Effector memory CD4-positive, alpha-beta T cell (primary cell): ENCODE measurements around the gene PRKAG2.

Experiments
- DNase-seq, 3 donors: peaks; one replicate each; pipeline ENCODE4 v3.0.0-alpha.2; 2020
- H3K27ac ChIP-seq: 2 replicates; pipeline ENCODE4 v1.7.0; 2013; ENCODE audit warnings: mild to moderate bottlenecking, low read length, moderate library complexity; ENCODE audit not compliant: insufficient read depth, poor library complexity, severe bottlenecking
- H3K27me3 ChIP-seq: replicated peaks from 2 replicates; pipeline ENCODE4 v1.7.0; 2013; ENCODE audit warnings: mild to moderate bottlenecking, low read length; ENCODE audit not compliant: insufficient read depth, control insufficient read depth, poor library complexity, severe bottlenecking
- H3K36me3 ChIP-seq: 2 replicates; pipeline ENCODE4 v1.7.0; 2013; ENCODE audit warnings: mild to moderate bottlenecking, low read length, moderate library complexity; ENCODE audit not compliant: control insufficient read depth, insufficient read depth
- H3K4me1 ChIP-seq: 2 replicates; pipeline ENCODE4 v1.7.0; 2013; ENCODE audit warnings: low read length, mild to moderate bottlenecking; ENCODE audit not compliant: control insufficient read depth, insufficient read depth, poor library complexity, severe bottlenecking
- H3K4me3 ChIP-seq: 2 replicates; pipeline ENCODE4 v1.7.0; 2013; ENCODE audit warnings: low read length, low read depth, mild to moderate bottlenecking; ENCODE audit not compliant: insufficient read depth, poor library complexity, severe bottlenecking
- H3K9me3 ChIP-seq: 2 replicates; pipeline ENCODE4 v1.7.0; 2013; ENCODE audit warnings: mild to moderate bottlenecking, low read length, moderate library complexity; ENCODE audit not compliant: control insufficient read depth

Gene PRKAG2

DNA sequence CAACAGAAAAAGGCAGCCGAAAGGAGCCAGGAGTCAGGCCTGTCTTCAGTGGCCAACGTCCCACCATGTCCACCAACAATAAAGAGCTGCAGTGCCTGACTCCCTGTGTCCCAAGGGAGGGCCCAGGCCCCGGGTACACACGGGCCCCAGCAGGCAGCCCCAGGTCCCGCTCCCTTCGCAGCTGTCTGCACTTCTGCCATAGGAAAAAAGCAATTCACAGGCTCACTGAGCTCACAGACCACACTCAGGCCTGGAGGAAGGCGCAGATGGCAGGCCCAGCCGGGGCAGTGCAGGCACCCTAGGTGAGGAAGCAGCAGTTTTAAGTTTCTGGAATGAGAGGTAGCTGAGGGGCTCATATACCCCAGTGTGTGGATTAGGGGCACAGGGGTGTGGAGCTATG lies 100.5 kb downstream of the PRKAG2 start:
- Histone ChIP-seq H3K36me3 (peaks cover 12% of the 10 kb centered on the region), H3K4me1 (no peaks in the 10 kb centered on the region), H3K4me3 (no peak overlapping the region), H3K27ac (no peak overlapping the region), H3K9me3 (no peaks in the 10 kb centered on the region), H3K27me3 (no peaks in the 10 kb centered on the region)
- DNase-seq, result no peak

- DNase-seq, result no peak
- Histone ChIP-seq H3K4me3 (no peak overlapping the region), H3K27me3 (no peaks in the 10 kb centered on the region), H3K9me3 (no peaks in the 10 kb centered on the region), H3K27ac (no peak overlapping the region), H3K4me1 (no peaks in the 10 kb centered on the region), H3K36me3 (peaks cover 9% of the 10 kb centered on the region)
Measured at GRCh38 chr7:151775547-151776443, 101.1 kb downstream of the PRKAG2 start.

- Histone ChIP-seq H3K27me3 (no peaks in the 10 kb centered on the region), H3K4me3 (no peak overlapping the region), H3K9me3 (no peaks in the 10 kb centered on the region), H3K27ac (no peak overlapping the region), H3K36me3 (peaks cover 3% of the 10 kb centered on the region), H3K4me1 (peaks cover 4% of the 10 kb centered on the region)
- no peak for DNase-seq
Measured at GRCh38 chr7:151774951-151775350, 102.0 kb downstream of the PRKAG2 start.

DNA sequence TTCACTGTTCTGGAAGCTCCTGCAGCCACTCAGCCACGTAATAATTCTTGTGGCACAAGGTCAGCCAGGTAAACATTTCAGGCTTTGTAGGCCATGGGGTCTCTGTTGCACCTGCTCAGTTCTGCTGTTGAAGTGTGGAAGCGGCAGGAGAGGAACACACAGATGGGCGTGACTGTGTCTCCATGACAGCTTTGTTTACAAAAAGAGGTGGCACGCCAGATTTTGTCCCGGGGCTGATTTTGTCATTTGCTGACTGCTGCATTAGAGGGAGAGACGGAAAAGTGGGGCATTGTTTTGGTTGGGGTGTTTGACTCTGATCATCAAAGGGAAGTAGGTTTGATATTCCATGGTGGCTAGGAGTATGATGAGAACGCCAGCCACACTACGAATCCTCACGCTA lies 103.1 kb downstream of the PRKAG2 start:
- no peak overlapping the region for H3K4me3 ChIP-seq
- H3K9me3 ChIP-seq, result no peaks in the 10 kb centered on the region
- H3K27ac ChIP-seq, result no peak overlapping the region
- no peaks in the 10 kb centered on the region for H3K27me3 ChIP-seq
- peaks cover 15% of the 10 kb centered on the region for H3K4me1 ChIP-seq
- H3K36me3 ChIP-seq, result no peaks in the 10 kb centered on the region
- no peak for DNase-seq

GRCh38 chr7:151770232-151770631 lies 106.7 kb downstream of the PRKAG2 start:
- Histone ChIP-seq H3K27me3 (no peaks in the 10 kb centered on the region), H3K27ac (peak overlapping the region; percentile 70), H3K36me3 (no peaks in the 10 kb centered on the region)

DNA sequence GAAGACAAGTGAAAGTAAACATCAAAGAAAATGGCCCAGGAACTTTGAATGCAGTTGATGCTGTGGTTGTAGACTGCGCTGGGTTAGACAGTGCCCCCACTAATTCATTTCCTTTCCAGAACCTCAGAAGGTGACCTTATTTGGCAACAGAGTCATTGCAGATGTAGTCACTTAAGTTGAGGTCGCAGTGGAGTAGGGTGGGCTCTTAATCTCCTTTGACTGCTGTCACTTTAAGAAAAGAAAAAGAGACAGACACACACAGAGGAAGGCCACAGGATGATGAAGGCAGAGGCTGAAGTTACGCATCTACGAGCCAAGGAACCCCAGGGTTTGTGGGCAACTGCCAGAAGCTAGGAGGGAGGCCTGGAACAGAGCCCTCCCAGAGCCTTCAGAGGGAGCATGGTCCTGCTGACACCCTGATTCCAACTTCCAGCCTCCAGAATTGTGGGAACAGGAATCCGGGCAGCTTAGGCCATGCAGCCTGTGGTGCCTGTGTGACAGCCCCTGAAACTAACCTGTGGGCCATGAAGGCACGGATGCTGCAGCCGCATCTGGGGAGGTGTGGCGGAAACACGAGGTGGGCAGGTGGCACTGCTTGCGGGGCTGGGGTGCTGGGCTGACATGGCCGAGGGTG lies 107.6 kb downstream of the PRKAG2 start:
- no peaks in the 10 kb centered on the region for H3K9me3 ChIP-seq
- H3K27me3 ChIP-seq, result no peaks in the 10 kb centered on the region
- peaks cover 23% of the 10 kb centered on the region for H3K4me1 ChIP-seq
- H3K4me3 ChIP-seq, result peak overlapping the region; percentile 1
- peak in 1 of 3 donors; percentile 8 for DNase-seq
- H3K27ac ChIP-seq, result peak overlapping the region; percentile 70
- H3K36me3 ChIP-seq, result no peaks in the 10 kb centered on the region

More at GRCh38 chr7:151770232-151770631, 106.7 kb downstream of the PRKAG2 start:
- Histone ChIP-seq H3K4me1 (peaks cover 23% of the 10 kb centered on the region), H3K4me3 (no peak overlapping the region), H3K9me3 (no peaks in the 10 kb centered on the region)
- no peak for DNase-seq

- no peaks in the 10 kb centered on the region for H3K36me3 ChIP-seq
- H3K27ac ChIP-seq, result peak overlapping the region; percentile 70
Measured at GRCh38 chr7:151768805-151769187, 108.1 kb downstream of the PRKAG2 start.

GRCh38 chr7:151767557-151767956 lies 109.4 kb downstream of the PRKAG2 start:
- no peaks in the 10 kb centered on the region for H3K9me3 ChIP-seq

More at GRCh38 chr7:151768805-151769187, 108.1 kb downstream of the PRKAG2 start:
- Histone ChIP-seq H3K27me3 (no peaks in the 10 kb centered on the region), H3K4me3 (peak overlapping the region; percentile 1), H3K9me3 (no peaks in the 10 kb centered on the region), H3K4me1 (peaks cover 23% of the 10 kb centered on the region)
- no peak for DNase-seq

DNA sequence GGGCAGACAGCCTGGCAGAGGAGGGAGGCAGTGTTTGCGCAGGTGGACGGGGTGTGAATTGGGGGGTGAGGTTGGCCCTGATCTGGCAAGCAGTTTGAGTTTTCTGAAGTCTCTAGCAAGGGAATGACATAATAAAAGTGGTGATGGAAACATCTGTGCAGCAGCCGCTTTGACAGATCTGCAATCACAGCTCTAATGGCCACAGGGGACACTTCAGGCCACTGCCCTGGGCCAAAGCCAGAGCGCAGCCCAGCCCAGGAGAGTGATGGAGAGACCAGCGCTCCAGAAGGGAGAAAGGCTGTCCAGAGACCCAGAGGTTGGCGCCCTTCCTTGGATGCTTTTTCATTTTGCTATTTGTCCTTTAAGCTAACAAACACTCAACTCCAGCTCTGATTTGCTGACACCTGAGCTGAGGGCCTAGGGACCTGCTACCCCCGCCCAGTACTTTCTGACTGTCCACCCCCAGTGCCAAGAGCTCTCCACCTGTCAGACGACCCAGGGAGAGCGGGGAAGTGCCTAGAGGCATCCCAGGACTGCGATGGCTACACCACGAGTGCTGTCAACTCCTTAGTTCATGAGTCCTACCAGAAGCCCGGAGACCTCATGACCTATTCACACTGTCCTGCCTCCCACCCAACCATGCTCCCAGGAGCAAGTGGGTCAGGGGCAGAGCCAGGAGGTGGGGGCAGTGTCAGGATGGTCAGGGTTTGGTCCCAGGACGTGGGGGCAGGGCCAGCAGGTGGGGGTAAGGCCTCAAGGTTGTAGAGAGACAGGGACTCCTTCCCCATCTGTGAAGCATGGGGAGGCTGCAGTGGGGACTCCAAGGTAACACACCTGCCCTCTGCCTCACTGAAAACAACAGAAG lies 112.6 kb downstream of the PRKAG2 start:
- H3K27ac ChIP-seq, result no peak overlapping the region
- no peaks in the 10 kb centered on the region for H3K9me3 ChIP-seq
- no peak overlapping the region for H3K4me3 ChIP-seq
- peaks cover 12% of the 10 kb centered on the region for H3K4me1 ChIP-seq
- no peak for DNase-seq
- H3K27me3 ChIP-seq, result no peaks in the 10 kb centered on the region
- H3K36me3 ChIP-seq, result no peaks in the 10 kb centered on the region

More at GRCh38 chr7:151767557-151767956, 109.4 kb downstream of the PRKAG2 start:
- no peaks in the 10 kb centered on the region for H3K27me3 ChIP-seq
- H3K4me1 ChIP-seq, result peaks cover 23% of the 10 kb centered on the region
- H3K36me3 ChIP-seq, result no peaks in the 10 kb centered on the region
- H3K27ac ChIP-seq, result peak overlapping the region; percentile 70
- no peak for DNase-seq
- H3K4me3 ChIP-seq, result no peak overlapping the region
